HG03378 (cell line): ENCODE results near the gene UPK3A.

Experiments used
- ATAC-seq: cut with Tn5 transposase; IDR thresholded peaks from one replicate; pipeline ENCODE4 v1.9.1; 2021; ENCODE audit warnings: mild to moderate bottlenecking, moderate library complexity; ENCODE audit not compliant: unreplicated experiment

The UPK3A gene

DNA sequence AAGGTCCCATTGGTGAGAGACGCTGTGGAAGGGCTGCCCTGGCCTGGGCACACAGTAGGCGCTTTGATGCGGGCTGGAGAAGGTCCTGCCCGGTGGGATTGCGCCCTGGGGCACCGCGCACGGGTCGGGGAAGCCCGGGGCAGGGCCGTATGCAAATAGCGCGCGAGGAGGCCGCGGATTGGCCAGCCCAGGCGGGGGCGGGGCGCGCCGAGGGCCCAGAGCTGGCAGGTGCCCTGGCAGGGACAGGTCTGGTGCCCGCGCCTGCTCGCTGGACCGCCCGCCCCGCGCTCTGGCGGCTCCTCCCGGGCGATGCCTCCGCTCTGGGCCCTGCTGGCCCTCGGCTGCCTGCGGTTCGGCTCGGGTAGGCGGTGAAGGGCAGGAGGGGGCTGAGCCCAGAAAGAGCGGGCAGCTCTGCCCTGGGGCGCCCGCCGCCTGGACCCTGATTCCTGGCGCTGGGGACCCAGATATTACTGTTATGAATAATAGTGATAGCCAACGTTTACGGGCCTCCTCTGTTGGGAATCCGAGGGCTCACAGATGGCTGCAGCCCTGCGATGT is at the start of gene UPK3A:
TSS of gene UPK3A (plus strand) at position 245 of the 558 bp plus-strand sequence. CDS start at position 310, 65 bp downstream.
- no peak for ATAC-seq

DNA sequence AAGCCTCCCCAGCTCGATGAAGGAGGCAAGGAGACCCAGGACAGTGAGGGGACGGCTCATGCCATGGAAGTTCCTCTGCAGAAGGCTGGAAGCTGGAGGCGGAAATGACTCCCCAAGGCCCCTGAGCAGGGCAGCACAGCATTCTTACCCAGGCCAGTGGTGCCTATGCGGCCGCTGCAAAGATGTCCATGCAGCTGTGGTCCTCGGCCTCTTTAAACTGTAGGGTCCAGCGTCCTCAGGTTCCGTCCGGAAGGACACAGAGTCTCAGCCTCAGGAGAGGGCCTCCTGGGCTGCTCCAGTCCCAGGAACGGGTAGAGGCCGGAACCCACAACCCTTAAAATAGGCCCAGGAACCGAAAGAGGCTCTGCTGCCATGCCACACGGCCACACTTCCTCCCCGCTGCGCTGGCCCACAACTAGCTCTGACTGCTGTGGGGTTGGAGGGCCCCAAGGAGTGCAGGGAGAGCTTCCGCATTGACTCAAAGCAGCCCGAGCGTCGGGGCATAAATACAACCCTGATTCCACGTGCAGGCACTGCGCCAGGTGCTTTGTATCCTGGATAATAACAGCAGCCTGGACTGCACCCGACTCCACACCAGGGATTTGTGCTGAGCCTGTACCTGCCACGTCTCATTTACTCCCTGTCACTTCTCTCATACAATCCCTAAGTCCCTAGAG is 49.5 kb upstream of the UPK3A start:
- ATAC-seq, result no peak

DNA sequence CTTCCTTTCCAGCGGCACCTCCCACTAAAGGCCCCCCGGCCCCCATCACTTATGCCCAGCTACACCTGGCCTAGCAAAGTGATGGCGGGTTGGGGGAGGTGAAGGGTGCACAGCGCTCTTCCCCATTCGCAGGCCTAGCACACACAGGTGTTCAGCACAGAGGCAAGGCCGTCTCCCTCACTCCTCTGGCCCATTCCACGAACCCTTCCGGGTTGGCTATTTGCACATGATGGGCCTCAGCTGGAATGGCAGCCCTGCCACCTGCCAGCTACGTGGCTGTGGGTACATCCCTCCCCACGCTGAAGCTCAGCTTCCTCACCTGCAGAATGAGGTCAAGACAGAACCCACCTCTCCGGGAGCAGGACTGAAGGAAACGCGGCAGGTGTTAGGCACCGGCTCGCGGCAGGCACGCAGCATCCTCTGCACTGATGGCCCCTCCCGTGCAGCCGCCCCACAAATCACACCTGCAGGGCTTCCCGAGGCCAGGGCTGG is 48.9 kb upstream of the UPK3A start:
- ATAC-seq, result no peak

DNA sequence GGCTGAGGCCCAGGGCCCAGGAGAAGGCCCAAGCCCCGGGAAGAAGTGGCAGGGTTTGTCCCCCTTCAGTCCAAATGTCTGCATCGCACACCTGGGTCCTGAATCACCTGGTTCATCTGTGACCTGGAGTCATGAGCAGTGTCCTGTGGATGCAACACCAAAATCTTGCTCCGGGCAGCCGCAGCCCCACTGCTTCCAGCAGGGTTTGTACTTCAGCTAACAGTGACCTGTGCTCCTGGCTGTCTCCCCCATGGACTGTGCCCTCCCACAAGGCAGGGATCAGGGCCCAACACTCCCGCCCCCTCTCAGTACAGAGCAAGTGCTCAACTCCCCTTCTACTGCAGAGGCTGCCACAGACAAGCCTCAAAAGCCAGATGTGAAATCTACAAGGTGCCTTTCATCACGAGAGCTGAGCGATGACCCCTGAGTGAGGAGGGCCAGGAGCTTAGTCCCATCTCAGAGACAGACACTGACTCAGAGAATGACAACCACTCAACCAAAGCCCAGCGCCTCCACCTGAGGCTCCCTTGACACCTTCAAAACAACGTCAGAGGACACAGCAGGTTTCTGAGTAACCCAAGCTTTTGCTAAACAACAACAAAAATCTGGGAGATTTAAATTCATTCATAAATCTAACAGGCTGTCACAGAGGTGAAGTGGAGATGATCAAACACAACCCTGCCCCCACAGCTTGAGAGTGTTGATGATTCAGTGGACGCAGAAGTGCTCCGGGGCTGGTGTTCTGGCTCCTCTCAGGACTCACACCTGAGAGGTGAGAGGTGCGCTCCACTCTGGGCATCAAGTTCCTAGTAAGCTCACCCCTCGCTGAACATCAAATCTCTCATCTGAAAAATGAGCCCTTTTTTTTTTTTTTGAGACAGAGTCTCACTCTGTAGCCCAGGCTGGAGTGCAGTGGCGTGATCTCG is 47.4 kb upstream of the UPK3A start:
- ATAC-seq, result no peak

DNA sequence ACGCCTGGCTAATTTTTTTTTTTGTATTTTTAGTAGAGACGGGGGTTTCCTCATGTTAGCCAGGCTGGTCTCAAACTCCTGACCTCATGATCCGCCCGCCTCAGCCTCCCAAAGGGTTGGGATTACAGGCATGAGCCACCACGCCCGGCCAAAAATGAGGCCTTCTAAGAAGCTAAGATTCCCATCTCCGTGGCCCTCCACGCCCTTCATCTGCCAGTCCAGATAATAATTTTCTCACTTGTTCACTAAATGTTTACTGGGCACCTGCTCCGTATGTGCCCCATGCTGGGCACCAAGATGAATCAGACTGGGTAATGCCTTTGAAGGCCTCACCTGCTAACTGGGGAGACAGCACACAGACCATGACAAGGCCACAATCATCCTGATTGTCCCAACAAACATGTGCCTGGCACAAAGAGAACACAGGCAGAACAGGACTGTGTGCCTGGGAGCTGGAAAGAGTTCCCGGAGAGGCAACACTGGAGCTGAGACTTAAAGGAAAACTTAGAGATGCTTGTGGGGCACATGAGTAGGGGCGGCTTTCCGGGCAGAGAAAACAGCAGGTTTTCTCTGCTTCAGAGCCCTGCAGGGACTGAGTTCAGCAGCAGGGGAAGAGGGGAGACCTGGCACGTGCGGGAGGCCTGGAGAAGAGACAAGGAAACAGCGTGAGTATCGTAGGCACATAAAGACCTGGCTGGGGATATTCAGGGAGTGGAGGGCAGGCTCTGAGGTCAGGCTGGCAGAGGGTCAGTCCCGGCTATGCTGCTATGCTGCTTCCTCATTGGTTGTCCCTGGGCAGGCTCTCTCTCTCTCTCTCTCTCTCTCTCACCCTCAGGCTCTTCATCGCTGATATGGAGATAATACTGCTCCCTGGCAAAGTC is 46.4 kb upstream of the UPK3A start:
- ATAC-seq, result no peak

DNA sequence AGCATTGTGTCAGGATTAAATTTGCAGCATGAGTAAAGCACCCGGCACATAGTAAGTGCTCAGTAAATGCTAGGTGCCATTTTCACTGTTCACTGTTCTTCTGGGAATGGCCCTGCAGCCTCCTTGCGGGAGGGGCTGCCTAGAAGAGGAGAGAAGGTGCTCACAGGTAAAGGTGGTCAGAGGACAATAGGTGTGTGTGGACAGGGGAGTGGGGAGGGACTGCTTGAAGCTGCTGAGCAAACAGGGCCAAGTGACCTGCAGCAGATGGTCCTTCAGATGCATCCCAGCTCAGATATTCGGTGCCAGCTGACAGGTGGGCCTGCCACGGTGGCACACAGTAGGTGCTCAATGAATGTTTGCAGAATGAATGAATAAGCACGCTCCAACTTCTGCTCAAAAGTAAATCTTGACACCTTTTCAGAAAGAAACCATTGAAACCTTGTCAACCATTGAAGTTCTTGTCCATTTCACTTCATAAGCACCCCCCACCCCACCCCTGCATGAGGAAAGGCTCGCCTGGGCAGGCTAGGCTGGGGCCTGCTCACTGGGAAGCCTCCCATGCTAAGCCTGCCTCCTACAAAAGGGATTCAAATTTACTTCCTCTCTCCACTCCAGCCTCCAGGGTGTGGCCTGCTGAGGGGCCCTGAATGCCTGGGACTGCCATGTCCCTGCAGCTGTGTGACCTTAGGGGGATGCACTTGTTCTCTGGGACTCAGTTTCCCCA is 45.6 kb upstream of the UPK3A start:
- no peak for ATAC-seq

DNA sequence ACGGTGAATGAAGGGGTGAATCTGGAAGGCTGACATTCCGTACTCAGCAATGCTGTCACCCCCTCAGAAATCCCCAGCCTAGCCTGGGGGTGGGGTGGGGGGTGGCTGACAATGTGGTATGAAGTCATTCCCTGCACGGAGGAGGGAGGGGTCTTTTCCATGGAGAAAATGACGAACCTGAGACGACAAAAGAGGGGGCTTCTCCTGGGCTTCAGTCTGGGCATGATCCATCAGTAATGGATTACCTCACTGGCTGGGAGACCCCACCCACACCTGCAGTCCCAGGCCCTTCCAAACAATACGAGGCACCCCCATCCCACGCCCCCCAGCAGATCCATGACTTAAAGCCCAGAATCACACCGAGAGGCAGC is 45.1 kb upstream of the UPK3A start:
- no peak for ATAC-seq

DNA sequence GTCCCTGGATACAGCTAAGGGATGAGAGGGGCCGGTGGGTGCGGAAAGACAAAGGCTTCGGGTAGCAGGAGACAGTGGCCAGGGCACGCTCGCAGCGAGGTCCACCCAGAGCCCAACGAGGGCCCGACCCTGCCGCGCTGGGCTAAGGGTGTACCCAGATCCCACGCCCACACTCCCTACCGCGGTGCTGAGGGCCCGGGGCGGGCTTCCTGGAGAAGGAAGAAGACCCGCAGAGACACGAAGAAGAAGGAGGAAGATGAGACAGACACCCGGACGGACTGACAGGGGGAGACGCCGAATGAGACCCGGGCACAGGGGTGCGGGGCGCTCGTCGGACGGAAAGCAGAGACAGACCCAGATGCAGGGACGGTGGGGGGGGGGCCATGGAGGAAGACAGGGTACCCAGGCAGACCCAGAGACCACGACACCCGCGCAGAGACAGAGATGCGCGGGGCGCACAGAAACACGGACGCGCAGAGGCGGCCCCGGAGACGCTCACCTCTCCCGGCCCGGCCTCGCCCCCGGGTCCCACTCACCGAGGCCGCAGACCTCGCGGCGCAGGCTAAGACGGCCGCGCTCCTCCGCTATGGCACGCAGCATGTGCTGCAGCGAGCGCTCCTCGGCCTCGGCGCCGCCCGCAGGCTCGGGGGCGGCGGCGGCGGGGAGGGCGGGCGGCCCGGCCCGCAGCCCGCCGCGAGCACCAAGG is 44.5 kb upstream of the UPK3A start:
- ATAC-seq, result no peak

DNA sequence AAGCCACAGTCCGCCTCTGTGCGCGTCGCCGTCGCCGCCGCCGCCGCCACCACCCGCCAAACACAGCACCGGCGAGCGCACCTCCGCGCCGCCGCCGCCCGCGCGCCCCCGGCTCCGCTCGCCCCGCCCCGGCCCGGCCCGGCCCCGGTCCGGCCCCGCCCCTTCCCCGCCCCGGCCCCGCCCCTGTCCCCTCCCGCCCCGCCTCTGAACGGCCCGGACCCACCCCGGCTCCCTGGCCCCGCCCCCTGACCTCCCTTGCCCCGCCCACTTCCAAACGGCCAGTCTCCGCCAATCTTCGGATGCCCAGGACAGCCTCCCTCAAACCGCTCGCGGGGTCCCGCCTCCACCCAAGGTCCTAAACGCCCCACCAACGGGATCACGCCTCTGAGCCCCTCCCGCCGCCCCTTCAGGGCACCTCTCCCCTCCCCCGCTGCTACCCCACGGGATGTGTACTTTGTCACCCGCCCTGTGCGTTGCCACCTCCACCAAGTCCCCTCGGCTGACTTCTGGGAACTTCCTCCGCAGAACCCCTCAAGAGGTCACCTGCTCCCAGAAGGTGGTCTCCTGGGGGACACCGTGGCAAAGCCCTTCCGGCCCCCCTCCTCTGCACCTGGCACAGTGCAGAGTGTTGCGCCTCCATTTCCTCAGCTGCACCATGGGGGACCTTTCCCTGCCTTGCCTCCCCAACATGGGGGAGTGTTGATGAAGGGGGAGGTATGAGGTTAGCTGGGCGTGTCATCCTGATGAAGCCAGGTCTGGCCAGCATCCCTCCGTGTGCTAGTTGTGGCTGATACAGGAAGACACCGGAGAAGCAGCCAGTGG is 43.7 kb upstream of the UPK3A start, which contains the start of gene KIAA0930:
TSS of gene KIAA0930 (minus strand) at position 85 of the 822 bp plus-strand sequence. CDS start 191 bp downstream, outside the sequence.
- ATAC-seq, result no peak

DNA sequence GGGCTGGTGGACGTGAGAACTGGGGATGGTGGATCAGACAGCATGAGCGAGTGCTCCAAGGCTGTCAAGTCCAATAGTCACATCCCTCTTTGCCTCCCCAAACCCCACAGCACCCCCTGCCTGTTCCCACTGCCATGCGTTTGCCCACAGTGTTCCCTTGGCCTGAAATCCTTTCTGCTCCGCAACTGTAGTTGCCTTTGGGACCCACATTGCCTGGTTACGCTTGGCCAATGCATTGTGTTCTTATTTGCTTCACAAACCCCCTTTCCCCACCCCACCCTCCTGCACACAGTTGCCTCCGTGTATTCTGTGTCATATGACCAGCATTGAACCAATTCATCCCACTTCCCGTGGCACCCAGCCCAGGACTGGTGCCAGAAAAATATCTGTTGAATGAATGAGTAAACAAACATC is 42.0 kb upstream of the UPK3A start:
- ATAC-seq, result no peak

DNA sequence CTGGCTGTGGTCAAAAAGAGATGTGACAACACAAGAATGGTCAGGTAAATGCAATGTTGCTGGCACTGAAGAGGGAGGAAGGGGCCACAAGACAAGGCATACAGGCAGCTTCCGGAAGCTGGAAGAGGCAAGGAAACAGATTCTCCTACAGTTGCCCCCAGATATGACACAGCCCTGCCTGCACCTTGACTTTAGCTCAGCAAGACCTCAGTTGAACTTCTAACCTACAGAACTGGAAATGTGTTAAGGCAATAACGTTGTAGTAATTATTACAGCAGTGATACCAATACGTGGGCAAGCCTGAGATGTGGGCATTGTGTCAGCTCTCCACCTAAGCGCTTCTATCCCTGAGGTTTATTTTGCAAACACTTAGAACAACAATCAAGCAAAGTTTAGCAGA is 39.8 kb upstream of the UPK3A start:
- ATAC-seq, result no peak

DNA sequence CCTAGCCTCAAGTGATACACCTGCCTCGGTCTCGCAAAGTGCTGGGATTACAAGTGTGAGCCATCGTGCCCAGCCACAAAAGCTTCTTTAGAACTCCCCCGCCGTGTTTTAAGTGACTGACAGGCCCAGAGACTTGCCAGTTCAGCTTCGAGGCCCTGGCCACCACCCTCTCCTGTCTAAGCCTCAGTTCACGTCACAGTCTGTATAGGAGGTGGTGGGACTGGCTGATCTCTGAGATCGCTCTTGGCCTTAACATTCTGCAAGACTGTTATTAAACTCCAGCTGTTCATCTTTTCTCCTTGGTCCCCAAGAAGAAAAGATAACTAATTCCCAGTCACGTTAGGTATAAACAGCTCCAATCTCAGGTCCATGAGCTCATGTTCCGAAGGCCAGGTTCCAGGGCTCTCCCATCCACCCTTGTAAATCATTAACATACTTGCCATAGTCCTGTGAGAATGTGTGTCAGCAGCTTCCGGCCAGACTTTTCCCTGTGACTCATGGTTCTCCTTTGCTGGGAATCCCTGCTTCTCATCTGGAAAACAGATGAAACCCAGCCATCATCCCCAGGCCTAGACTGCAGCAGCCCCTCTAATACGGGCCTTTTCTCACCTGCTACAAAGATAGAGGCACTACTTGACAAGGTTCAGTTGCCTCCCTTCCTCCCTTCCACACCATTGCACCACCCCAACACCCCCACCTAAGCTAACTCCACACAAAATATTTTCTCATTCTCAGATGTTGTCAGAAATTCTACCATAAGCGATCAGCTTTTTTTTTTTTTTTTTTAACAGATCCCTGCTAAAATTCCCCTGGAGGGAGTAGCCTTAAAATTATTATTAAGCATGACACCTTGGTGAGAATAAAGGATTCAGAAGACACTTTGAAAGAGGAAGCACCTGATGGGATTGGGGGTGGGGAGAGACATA is 38.4 kb upstream of the UPK3A start:
- ATAC-seq, result no peak

DNA sequence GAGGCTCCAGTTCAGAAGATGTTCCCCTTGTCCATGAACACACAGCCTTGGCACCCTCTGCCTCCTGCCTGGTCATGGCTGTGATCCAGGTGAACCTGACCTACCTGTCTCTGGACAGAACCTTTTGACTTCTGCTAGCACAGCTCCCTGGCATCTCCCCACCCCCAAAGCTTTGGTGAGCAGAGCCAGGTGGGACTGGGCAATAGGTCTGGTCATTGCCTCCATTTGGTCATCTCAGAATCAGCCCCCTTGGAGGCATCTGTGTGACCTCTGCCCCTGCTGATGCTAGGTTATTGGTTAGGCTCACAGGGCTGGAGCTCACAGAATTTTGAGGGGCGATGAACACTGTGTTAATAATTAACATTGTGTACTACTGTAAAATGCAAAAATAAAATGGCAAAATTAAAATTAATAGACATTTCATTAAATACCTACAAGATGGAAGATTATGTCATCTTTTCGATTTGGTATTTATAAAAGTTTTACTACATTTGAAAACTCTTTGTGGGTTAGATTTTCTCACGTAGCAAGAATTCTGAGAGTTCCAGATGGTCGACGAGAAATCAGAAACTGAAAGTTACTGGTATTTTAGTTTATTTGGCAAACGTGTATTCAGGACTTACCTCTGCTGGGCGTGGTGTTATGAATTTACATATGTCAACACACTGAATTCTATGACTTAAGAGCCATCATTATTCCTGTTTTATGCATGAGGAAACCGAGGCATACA is 35.8 kb upstream of the UPK3A start:
- peak; percentile 72 for ATAC-seq

DNA sequence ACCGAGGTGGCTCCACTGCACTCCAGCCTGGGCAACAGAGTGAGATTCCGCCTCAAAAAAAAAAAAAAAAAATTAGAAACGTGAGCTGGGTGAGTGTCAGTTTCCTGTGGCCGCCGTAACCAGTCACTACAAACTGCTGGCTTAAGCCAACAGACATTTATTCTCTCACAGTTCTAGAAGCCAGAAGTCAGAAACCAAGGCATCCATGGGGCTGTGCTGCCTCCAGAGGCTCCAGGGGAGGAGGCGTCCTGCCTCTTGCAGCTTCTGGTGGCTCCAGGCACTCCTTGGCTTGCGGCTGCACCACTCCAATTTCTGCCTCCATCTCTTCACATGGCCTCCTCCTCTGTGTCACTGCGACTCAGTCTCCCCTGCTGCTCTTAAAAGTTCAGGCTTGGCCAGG is 32.9 kb upstream of the UPK3A start:
- ATAC-seq, result no peak

DNA sequence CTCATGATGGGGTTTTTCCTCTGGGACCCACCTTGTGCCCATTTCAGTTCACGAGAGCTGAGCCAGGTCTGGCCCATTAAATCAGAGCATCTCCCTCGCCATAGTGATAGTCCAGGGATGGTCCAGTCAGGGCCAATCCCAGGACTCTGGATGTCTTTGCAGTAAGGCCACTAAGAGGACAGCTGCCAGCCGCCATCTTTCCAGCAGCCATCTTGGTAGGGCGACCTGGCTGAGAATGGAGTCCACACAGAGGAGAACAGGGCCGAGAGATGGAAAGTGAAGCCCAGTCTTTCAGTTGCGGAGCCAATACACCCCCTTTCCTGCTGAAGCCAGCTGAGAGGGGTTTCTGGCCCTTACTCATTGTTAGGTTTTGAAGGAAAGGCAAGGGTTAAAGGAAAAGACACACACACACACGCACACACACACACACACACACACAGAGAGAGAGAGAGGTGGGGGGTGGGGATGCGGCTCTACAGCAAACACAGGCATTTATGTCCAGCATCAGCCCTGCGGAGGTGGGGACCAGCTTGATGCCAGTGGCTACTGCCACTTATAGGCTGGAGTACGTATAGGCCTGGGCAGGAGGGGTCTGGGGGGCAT is 31.6 kb upstream of the UPK3A start:
- no peak for ATAC-seq

DNA sequence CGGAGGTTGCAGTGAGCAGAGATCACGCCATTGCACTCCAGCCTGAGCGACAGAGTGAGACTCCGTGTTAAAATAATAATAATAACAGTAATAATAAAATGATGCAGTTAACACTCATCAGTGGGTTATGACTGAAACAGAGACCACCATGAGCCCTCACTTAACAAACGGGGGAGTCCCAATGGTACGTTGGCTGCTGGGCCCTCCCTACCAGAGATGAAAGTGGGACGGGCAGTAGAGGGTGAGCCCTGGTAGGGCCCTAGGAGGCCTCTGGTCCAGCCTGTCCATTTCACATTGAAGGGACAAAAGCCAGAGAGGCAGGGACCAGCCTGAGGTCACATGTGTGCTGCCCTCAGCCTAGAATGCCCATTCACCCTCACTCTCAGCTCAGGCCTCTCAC is 30.4 kb upstream of the UPK3A start:
- no peak for ATAC-seq
